K562 (cell line): ENCODE results near the gene TUT1. TPM values are rescaled to one million over a fixed set of nuclear protein-coding genes. Genes with fewer than 3 reads are reported as not detected.

Experiments used
- BRD4 ChIP-seq: fragments of 200-600 bp; sonication (generic); IDR thresholded peaks from 2 replicates; pipeline ENCODE4 v1.6.1; 2017; ENCODE audit warnings: inconsistent platforms
- CHD7 ChIP-seq: fragments of 200-600 bp; sonication (generic); IDR thresholded peaks from one replicate; pipeline ENCODE4 v1.6.1; 2012; ENCODE audit warnings: mild to moderate bottlenecking, low read depth, low read length, inconsistent platforms
- CREBBP ChIP-seq: IDR thresholded peaks from one replicate; pipeline ENCODE4 v1.6.1; 2012; ENCODE audit warnings: low read depth, mild to moderate bottlenecking, control low read depth, inconsistent platforms, low read length
- CTCF ChIP-seq, 3 experiments: IDR thresholded peaks in 2 of 3; conservative IDR thresholded peaks in 1 of 3; 2 replicates each; pipeline ENCODE4 v1.5.1; 2011 to 2012; ENCODE audit warnings: low read length in 3 of 3, mild to moderate bottlenecking in 3 of 3, control low read depth in 2 of 3, improper control_type of control experiment in 1 of 3, inconsistent platforms in 1 of 3, low read depth in 1 of 3, mixed read lengths in 1 of 3, moderate library complexity in 1 of 3; ENCODE audit not compliant: insufficient read depth in 2 of 3
- IRF2 ChIP-seq: sonication (generic); formaldehyde crosslinking; IDR thresholded peaks from 2 replicates; pipeline ENCODE4 v1.8.1; 2022; ENCODE audit warnings: mild to moderate bottlenecking, missing genetic modification reagents
- NBN ChIP-seq: fragments of 450-650 bp; IDR thresholded peaks from 2 replicates; pipeline ENCODE4 v1.6.1; 2016; ENCODE audit warnings: low read depth, mild to moderate bottlenecking
- NR2C1 ChIP-seq, 2 experiments: fragments of 450-650 bp; IDR thresholded peaks; 2 replicates each; pipeline ENCODE4 v1.6.1; 2017; ENCODE audit warnings: mild to moderate bottlenecking in 2 of 2, antibody characterized with exemption in 1 of 2, inconsistent platforms in 1 of 2, missing compliant biosample characterization in 1 of 2, missing genetic modification characterization in 1 of 2
- PHF8 ChIP-seq: fragments of 200-600 bp; sonication (generic); IDR thresholded peaks from 2 replicates; pipeline ENCODE4 v1.6.1; 2012; ENCODE audit warnings: mixed run types, mild to moderate bottlenecking, inconsistent platforms, low read length, moderate library complexity, borderline replicate concordance
- RBM14 ChIP-seq: fragments of 200-400 bp; formaldehyde crosslinking; IDR thresholded peaks from 2 replicates; pipeline ENCODE4 v1.6.1; 2018; ENCODE audit warnings: low read depth, mild to moderate bottlenecking, low read length, moderate library complexity, borderline replicate concordance; ENCODE audit not compliant: insufficient read depth
- ZBTB43 ChIP-seq: sonication (generic); formaldehyde crosslinking; IDR thresholded peaks from 2 replicates; pipeline ENCODE4 v1.8.0; 2023; ENCODE audit warnings: mild to moderate bottlenecking, missing genetic modification reagents
- ZBTB7A ChIP-seq: IDR thresholded peaks from 2 replicates; pipeline ENCODE4 v1.6.1; 2011; ENCODE audit warnings: low read depth, mild to moderate bottlenecking, low read length, moderate library complexity, borderline replicate concordance; ENCODE audit not compliant: control insufficient read depth
- polyA plus RNA-seq, 8 experiments: library from polyadenylated mRNA; depleted of rRNA in 4 of 8; stranded (reverse) in 5 of 8; unstranded in 3 of 8; fragments of >200 nt; fragmentation: Nextera tagmentation in 2 of 8; fragmentation: Illumina TruSeq in 1 of 8; extraction: Ambion mirVana in 2 of 8; extraction: Trizol in 1 of 8; gene quantifications; 2 replicates each; pipeline versions ENCODE4 v1.2.1 to v1.2.3, GENCODE V29; 2011 to 2014; ENCODE audit warnings: inconsistent platforms in 1 of 8, missing spikeins in 1 of 8
- total RNA-seq, 7 experiments: library from RNA; depleted of rRNA in 6 of 7; stranded (reverse); fragments of >200 nt in 6 of 7; fragmentation: Illumina TruSeq in 2 of 7; extraction: Trizol in 2 of 7; gene quantifications; 2 replicates each; pipeline versions ENCODE4 v1.2.1 to v1.2.3, GENCODE V29; 2011 to 2021; ENCODE audit warnings: low replicate concordance in 1 of 7

Gene TUT1
- total and polyA plus RNA-seq, 9 of the 15 experiments (the other 6 are each of a cell fraction or from before 2014, with no cell fraction given) = 0.66 to 44.3 (median 15.7) TPM

GRCh38 chr11:62546244-62546928, 44.9 kb downstream of the TUT1 start, which contains the start of gene AHNAK (continued):
- TF ChIP-seq ZBTB43 (no peak), CTCF (IDR thresholded peaks at IDR 0.05 in 2 of 3, conservative IDR thresholded peaks at IDR 0.05 in 1 of 3; ENCODE audit: insufficient read depth in 2 of 3, low read depth in 1 of 3, low read length in 3 of 3) (no peak), ZBTB7A (peak; percentile 86), NBN (no peak), CREBBP (no peak), NR2C1 (IDR thresholded peaks at IDR 0.05) (no peak), NR2C1 (tag; IDR thresholded peaks at IDR 0.05) (no peak), CHD7 (no peak), RBM14 (no peak), BRD4 (0 out of 2 replicates have a peak, but pooled peaks have one; percentile 20), IRF2 (CRISPR knock-in tag) (peak; percentile 38), PHF8 (peak; percentile 78; the same call in 1 of the 2 replicates)
